ENCODE measurements around the gene ASS1. TPM values are rescaled to one million over a fixed set of nuclear protein-coding genes. Genes with fewer than 3 reads are reported as not detected.

ASS1 gene
- total and polyA plus RNA-seq, 3 experiments from 2014 or later = 2.3 to 3.4 TPM; not detected in 1

DNA sequence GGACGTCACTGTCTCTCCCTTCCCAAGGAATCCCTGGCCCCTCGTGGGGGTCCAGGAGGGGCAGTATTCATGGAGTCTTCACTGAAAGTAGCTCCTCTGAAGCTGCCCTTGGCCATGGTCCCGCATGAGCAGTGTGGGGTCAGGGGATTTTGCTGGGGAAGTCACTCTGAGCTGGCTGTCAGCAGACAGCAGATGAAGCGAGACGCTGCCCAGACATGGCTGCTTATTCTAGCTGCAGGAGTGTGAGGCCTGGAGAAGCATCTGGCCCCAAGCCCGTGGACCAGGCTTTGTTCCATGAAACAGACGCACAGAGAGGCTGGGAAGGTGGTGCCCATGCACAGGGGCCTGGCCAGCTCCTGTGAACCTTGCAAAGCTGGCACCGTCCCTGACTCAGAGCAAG, 21.5 kb upstream of the ASS1 start:
- CTCF ChIA-PET = no interaction called here

DNA sequence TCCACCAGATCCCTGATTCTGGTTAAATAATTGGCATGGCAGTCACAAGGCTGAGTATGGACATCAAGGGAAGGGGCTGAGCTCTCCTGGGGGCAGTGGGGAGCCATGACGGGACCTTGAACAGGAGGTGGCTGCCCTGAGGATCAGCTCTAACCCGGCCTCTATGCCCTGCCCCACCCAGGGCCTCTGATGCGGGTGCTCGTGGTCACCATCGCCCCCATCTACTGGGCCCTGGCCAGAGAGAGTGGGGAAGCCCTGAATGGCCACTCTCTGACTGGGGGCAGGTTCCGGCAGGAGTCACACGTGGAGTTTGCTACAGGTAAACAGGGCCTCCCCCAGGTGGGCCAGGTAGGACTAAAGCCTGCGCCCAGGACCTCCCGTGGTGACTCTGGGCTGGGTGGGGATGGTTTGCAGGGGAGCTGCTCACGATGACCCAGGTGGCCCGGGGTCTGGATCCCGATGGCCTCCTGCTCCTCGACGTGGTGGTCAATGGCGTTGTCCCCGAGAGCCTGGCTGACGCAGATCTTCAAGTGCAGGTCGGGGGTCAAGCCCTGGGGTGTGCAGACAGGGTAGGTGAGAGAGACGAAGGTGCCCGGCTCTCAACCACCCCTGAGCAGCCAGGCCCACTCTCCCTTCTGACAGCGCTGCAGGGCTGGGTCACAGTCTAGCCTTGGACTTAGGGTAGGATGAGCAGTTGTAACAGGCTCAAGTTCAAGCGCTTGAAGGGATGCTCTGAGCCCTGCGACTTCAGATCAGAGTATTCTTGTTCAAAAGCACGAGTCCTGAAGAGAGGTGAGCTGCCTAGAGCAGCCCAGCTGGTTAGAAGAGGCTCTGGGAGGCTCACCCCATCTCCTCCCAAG, 19.9 kb upstream of the ASS1 start:
- H3K36me3 ChIP-seq (ENCODE audit: insufficient read depth, low read length) = no peaks in the 10 kb centered on the region
- no peak overlapping the region for H3K27ac Mint-ChIP-seq
- H3K4me3 Mint-ChIP-seq = no peak overlapping the region
- peaks cover 0 to 2% (median under 1%) of the 10 kb centered on the region in 5 donors for H3K9me3 Mint-ChIP-seq
- peaks cover 5% of the 10 kb centered on the region for H3K27me3 ChIP-seq (ENCODE audit: insufficient read depth, low read length, poor library complexity, severe bottlenecking)
- H3K4me3 ChIP-seq (ENCODE audit: low read length) = no peak overlapping the region
- ChIA-PET CTCF (no interaction called here), POLR2A (no interaction called here)
- peaks cover 10 to 20% of the 10 kb centered on the region in 2 donors for H3K27me3 Mint-ChIP-seq
- H3K4me1 ChIP-seq (ENCODE audit: insufficient read depth, low read length) = no peaks in the 10 kb centered on the region
- no peaks in the 10 kb centered on the region for H3K4me1 Mint-ChIP-seq
- no peaks in the 10 kb centered on the region for H3K36me3 Mint-ChIP-seq
- no peaks in the 10 kb centered on the region for H3K9me3 ChIP-seq (ENCODE audit: low read length)
- H3K27ac ChIP-seq (ENCODE audit: low read depth, low read length) = no peak overlapping the region
- DNase-seq = no peak

More for the DNA sequence above, 21.5 kb upstream of the ASS1 start:
- H3K27ac Mint-ChIP-seq = no peak overlapping the region
- no peaks in the 10 kb centered on the region for H3K9me3 ChIP-seq (ENCODE audit: low read length)
- H3K4me1 ChIP-seq (ENCODE audit: insufficient read depth, low read length) = no peaks in the 10 kb centered on the region
- H3K4me3 ChIP-seq (ENCODE audit: low read length) = no peak overlapping the region
- H3K27me3 Mint-ChIP-seq = peaks cover 10 to 20% of the 10 kb centered on the region in 2 donors
- no peaks in the 10 kb centered on the region for H3K36me3 Mint-ChIP-seq
- H3K4me1 Mint-ChIP-seq = no peaks in the 10 kb centered on the region
- no peak overlapping the region for H3K4me3 Mint-ChIP-seq
- no peaks in the 10 kb centered on the region for H3K36me3 ChIP-seq (ENCODE audit: insufficient read depth, low read length)
- no peaks in the 10 kb centered on the region for H3K27me3 ChIP-seq (ENCODE audit: insufficient read depth, low read length, poor library complexity, severe bottlenecking)
- H3K9me3 Mint-ChIP-seq = no peaks in the 10 kb centered on the region
- DNase-seq = no peak
- H3K27ac ChIP-seq (ENCODE audit: low read depth, low read length) = no peak overlapping the region
- POLR2A ChIA-PET = no interaction called here

DNA sequence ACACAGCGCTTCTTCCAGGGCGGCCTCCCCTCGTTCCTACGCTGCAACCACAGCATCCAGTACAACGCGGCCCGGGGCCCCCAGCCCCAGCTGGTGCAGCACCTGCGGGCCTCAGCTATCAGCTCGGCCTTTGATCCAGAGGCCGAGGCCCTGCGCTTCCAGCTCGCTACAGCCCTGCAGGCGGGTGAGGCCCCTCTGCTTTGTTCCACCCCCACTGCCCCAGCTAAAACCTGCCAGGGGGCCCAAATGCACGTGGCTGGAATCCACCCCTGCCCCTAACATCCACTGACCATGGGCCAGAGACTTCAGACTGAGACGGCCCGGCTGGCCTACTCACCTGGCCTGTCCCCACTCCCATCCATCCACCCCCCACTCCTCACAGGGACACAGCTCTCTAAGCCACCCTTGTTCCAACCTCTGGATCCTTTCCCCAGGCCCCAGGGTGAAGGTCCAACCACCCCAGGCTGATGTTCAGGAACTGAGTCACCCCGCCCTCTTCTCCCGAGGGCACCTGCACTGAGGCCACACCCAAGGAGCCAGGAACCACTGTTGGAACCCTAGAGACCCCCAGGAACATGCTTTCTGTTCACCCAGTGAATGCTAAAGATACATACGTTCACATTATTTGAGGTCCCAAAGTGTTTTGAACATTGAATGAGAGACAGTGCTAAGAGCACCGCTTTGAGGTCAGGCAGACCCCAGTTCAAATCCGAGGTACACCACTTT, 18.9 kb upstream of the ASS1 start:
- Histone ChIP-seq H3K4me1 (ENCODE audit: insufficient read depth, low read length) (no peaks in the 10 kb centered on the region), H3K27me3 (ENCODE audit: insufficient read depth, low read length, poor library complexity, severe bottlenecking) (peaks cover 5% of the 10 kb centered on the region), H3K36me3 (ENCODE audit: insufficient read depth, low read length) (no peaks in the 10 kb centered on the region), H3K4me3 (ENCODE audit: low read length) (no peak overlapping the region), H3K9me3 (ENCODE audit: low read length) (no peaks in the 10 kb centered on the region), H3K27ac (ENCODE audit: low read depth, low read length) (no peak overlapping the region)
- Mint-ChIP-seq H3K36me3 (no peaks in the 10 kb centered on the region), H3K9me3 (peaks cover 0 to 3% (median 3%) of the 10 kb centered on the region in 5 donors), H3K4me3 (no peak overlapping the region), H3K4me1 (no peaks in the 10 kb centered on the region), H3K27me3 (peaks cover 11 to 29% of the 10 kb centered on the region in 2 donors), H3K27ac (no peak overlapping the region)
- DNase-seq = no peak
- ChIA-PET POLR2A (no interaction called here), CTCF (interaction anchor here (1.2 kb wide), 1 partner anchor 257 kb away, joined by 4 read pairs; no protein-coding TSS in a partner anchor)

DNA sequence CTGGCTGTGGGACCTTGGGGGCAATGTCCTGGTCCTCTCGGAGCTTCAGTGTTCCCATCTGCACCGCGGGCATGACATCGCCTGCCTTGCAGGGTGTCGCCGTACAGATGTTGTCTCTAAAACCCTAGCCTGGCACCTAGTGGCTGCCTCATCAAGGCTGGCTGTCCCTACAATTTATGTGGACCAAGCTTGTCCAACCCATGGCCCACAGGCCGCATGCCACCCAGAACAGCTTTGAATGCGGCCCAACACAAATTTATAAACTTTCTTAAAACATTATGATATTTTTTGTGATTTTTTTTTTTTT, 18.3 kb upstream of the ASS1 start:
- Mint-ChIP-seq H3K4me3 (no peak overlapping the region), H3K36me3 (no peaks in the 10 kb centered on the region), H3K4me1 (no peaks in the 10 kb centered on the region), H3K27me3 (peaks cover 11 to 29% of the 10 kb centered on the region in 2 donors), H3K27ac (no peak overlapping the region), H3K9me3 (peaks cover 0 to 3% (median 3%) of the 10 kb centered on the region in 5 donors)
- POLR2A ChIA-PET = no interaction called here
- no peak for DNase-seq
- Histone ChIP-seq H3K27ac (ENCODE audit: low read depth, low read length) (no peak overlapping the region), H3K27me3 (ENCODE audit: insufficient read depth, low read length, poor library complexity, severe bottlenecking) (peaks cover 5% of the 10 kb centered on the region), H3K36me3 (ENCODE audit: insufficient read depth, low read length) (no peaks in the 10 kb centered on the region), H3K4me3 (ENCODE audit: low read length) (no peak overlapping the region), H3K9me3 (ENCODE audit: low read length) (no peaks in the 10 kb centered on the region), H3K4me1 (ENCODE audit: insufficient read depth, low read length) (no peaks in the 10 kb centered on the region)
- CTCF ChIA-PET = interaction anchor here (1.2 kb wide), 1 partner anchor 256 kb away, joined by 4 read pairs; no protein-coding TSS in a partner anchor

DNA sequence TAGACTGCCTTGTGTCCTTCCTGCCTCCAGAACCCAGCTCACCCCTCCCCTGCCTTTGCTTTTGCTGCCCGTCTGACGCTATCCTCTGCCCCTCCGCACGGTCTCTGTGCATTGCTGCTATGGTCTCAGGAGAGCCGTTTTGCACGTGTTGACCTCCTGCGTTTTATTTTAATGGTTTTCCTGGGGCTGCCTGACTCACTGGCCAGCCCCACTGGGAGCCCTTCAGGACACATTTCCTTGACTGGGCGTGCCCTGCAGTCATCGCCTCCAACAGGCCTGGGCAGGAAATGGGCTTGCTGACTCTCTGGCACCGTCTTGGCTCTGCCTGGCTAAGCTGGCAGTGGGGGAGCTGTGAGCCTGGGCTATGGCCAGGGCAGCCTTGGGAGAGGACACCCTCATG, 17.9 kb upstream of the ASS1 start:
- ChIA-PET CTCF (interaction anchor here (1.2 kb wide), 1 partner anchor 256 kb away, joined by 4 read pairs; no protein-coding TSS in a partner anchor), POLR2A (no interaction called here)
- H3K27ac Mint-ChIP-seq = no peak overlapping the region
- H3K4me1 Mint-ChIP-seq = no peaks in the 10 kb centered on the region
- DNase-seq = no peak
- Histone ChIP-seq H3K36me3 (ENCODE audit: insufficient read depth, low read length) (no peaks in the 10 kb centered on the region), H3K27me3 (ENCODE audit: insufficient read depth, low read length, poor library complexity, severe bottlenecking) (peaks cover 5% of the 10 kb centered on the region), H3K4me1 (ENCODE audit: insufficient read depth, low read length) (no peaks in the 10 kb centered on the region), H3K9me3 (ENCODE audit: low read length) (no peaks in the 10 kb centered on the region), H3K27ac (ENCODE audit: low read depth, low read length) (no peak overlapping the region), H3K4me3 (ENCODE audit: low read length) (no peak overlapping the region)
- no peaks in the 10 kb centered on the region for H3K36me3 Mint-ChIP-seq
- peaks cover 11 to 27% of the 10 kb centered on the region in 2 donors for H3K27me3 Mint-ChIP-seq
- no peak overlapping the region for H3K4me3 Mint-ChIP-seq
- H3K9me3 Mint-ChIP-seq = peaks cover 0 to 3% (median 3%) of the 10 kb centered on the region in 5 donors

DNA sequence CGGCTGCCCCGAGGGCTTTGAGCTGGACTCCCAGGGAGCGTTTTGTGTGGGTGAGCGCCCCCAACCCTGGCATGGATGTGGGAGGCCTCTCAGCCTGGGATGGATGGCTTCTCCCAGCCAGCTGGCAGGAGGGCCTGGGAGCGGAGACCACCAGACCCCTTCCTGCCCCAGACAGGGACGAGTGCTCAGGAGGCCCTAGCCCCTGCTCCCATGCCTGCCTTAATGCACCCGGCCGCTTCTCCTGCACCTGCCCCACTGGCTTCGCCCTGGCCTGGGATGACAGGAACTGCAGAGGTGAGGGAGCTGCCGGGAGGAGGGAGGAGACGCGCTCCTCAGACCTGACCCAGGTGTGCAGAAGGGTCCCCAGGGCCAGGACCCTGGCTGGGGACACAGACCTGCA, 17.4 kb upstream of the ASS1 start:
- Mint-ChIP-seq H3K36me3 (no peaks in the 10 kb centered on the region), H3K4me1 (peaks cover 0 to under 1% (median 0%) of the 10 kb centered on the region in 3 donors), H3K4me3 (no peak overlapping the region), H3K27me3 (peaks cover 11 to 31% of the 10 kb centered on the region in 2 donors), H3K27ac (no peak overlapping the region), H3K9me3 (peaks cover 0 to 3% (median 3%) of the 10 kb centered on the region in 5 donors)
- Histone ChIP-seq H3K4me3 (ENCODE audit: low read length) (no peak overlapping the region), H3K27ac (ENCODE audit: low read depth, low read length) (no peak overlapping the region), H3K27me3 (ENCODE audit: insufficient read depth, low read length, poor library complexity, severe bottlenecking) (peaks cover 5% of the 10 kb centered on the region), H3K4me1 (ENCODE audit: insufficient read depth, low read length) (no peaks in the 10 kb centered on the region), H3K36me3 (ENCODE audit: insufficient read depth, low read length) (no peaks in the 10 kb centered on the region), H3K9me3 (ENCODE audit: low read length) (no peaks in the 10 kb centered on the region)
- DNase-seq = no peak
- ChIA-PET POLR2A (no interaction called here), CTCF (no interaction called here)

GRCh38 chr9:130428086-130428665, 16.6 kb upstream of the ASS1 start:
- H3K4me3 Mint-ChIP-seq = no peak overlapping the region
- peaks cover 0 to 4% (median 3%) of the 10 kb centered on the region in 5 donors for H3K9me3 Mint-ChIP-seq
- no peaks in the 10 kb centered on the region for H3K4me1 ChIP-seq (ENCODE audit: insufficient read depth, low read length)
- no peaks in the 10 kb centered on the region for H3K36me3 Mint-ChIP-seq
- H3K36me3 ChIP-seq (ENCODE audit: insufficient read depth, low read length) = no peaks in the 10 kb centered on the region
- H3K27me3 ChIP-seq (ENCODE audit: insufficient read depth, low read length, poor library complexity, severe bottlenecking) = peaks cover 5% of the 10 kb centered on the region
- CTCF ChIA-PET = no interaction called here
- POLR2A ChIA-PET = no interaction called here
- H3K27ac ChIP-seq (ENCODE audit: low read depth, low read length) = no peak overlapping the region
- no peaks in the 10 kb centered on the region for H3K9me3 ChIP-seq (ENCODE audit: low read length)
- H3K4me1 Mint-ChIP-seq = peaks cover 0 to 9% (median 0%) of the 10 kb centered on the region in 3 donors
- H3K27ac Mint-ChIP-seq = no peak overlapping the region
- H3K27me3 Mint-ChIP-seq = peaks cover 11 to 38% of the 10 kb centered on the region in 2 donors
- no peak overlapping the region for H3K4me3 ChIP-seq (ENCODE audit: low read length)
- no peak for DNase-seq

- Mint-ChIP-seq H3K9me3 (peaks cover 0 to 4% (median 3%) of the 10 kb centered on the region in 5 donors), H3K27me3 (peaks cover 15 to 42% of the 10 kb centered on the region in 2 donors), H3K4me3 (no peak overlapping the region), H3K27ac (no peak overlapping the region), H3K4me1 (peaks cover 0 to 9% (median 0%) of the 10 kb centered on the region in 3 donors), H3K36me3 (no peaks in the 10 kb centered on the region)
- H3K9me3 ChIP-seq (ENCODE audit: low read length) = no peaks in the 10 kb centered on the region
- no peak overlapping the region for H3K27ac ChIP-seq (ENCODE audit: low read depth, low read length)
- DNase-seq = no peak
- ChIA-PET POLR2A (no interaction called here), CTCF (no interaction called here)
- no peak overlapping the region for H3K4me3 ChIP-seq (ENCODE audit: low read length)
- no peaks in the 10 kb centered on the region for H3K36me3 ChIP-seq (ENCODE audit: insufficient read depth, low read length)
- H3K27me3 ChIP-seq (ENCODE audit: insufficient read depth, low read length, poor library complexity, severe bottlenecking) = peaks cover 5% of the 10 kb centered on the region
- no peaks in the 10 kb centered on the region for H3K4me1 ChIP-seq (ENCODE audit: insufficient read depth, low read length)
Measured at GRCh38 chr9:130429381-130429780, 15.4 kb upstream of the ASS1 start.

Data from CD8-positive, alpha-beta memory T cell (primary cell).